Measurements from ENCODE around the gene OBSCN. TPM values are rescaled to one million over a fixed set of nuclear protein-coding genes. Genes with fewer than 3 reads are reported as not detected.

OBSCN gene
- total and polyA plus RNA-seq, 10 of the 15 experiments (the other 5 are each of a cell fraction or from before 2014, with no cell fraction given) = 0.01 to 0.36 (median 0.08) TPM; not detected in 2

GRCh38 chr1:228184152-228184551, 23.7 kb upstream of the OBSCN start:
- Histone ChIP-seq H4K20me1 (ENCODE audit: control insufficient read depth, insufficient read depth) (no peaks in the 10 kb centered on the region), H3K36me3 (ENCODE audit: control insufficient read depth in 2 of 2, insufficient read depth in 2 of 2, low read length in 1 of 2) (no peaks in the 10 kb centered on the region), H3K9me3 (replicated peaks; ENCODE audit: control insufficient read depth, insufficient read depth, low read length) (no peaks in the 10 kb centered on the region), H3K4me2 (ENCODE audit: control insufficient read depth, insufficient read depth) (no peak overlapping the region), H3K9ac (ENCODE audit: control insufficient read depth, insufficient read depth, low read length) (no peak overlapping the region), H3K27me3 (replicated peaks in 1 of 2; ENCODE audit: control insufficient read depth in 2 of 2, insufficient read depth in 2 of 2, low read length in 1 of 2) (no peaks in the 10 kb centered on the region), H3K4me1 (ENCODE audit: control insufficient read depth, insufficient read depth, low read length) (no peaks in the 10 kb centered on the region), H2AFZ (ENCODE audit: control insufficient read depth, low read depth, low read length) (no peak overlapping the region), H3K4me3 (no peak overlapping the region), H3K27ac (ENCODE audit: control insufficient read depth, insufficient read depth) (no peak overlapping the region), H3K79me2 (ENCODE audit: control insufficient read depth, insufficient read depth, low read length) (no peaks in the 10 kb centered on the region)
- intact Hi-C loops (cut with micrococcal nuclease; ENCODE audit: unreplicated experiment) (no loop called here), in situ Hi-C loops (cut with MboI) (no loop called here)
- SMC1A ChIA-PET (ENCODE audit: uncharacterized antibody, unreplicated experiment) = no interaction called here
- BruUV-seq (replicated peaks) = no TSS peak
- no peak for DNase-seq (ENCODE audit: low read depth, low spot score)
- CTCF ChIA-PET = no interaction called here
- POLR2A ChIA-PET = no interaction called here
- RAD21 ChIA-PET (ENCODE audit: unreplicated experiment) = no interaction called here
- FAIRE-seq = no peak
- ATAC-seq = no peak
- WGBS (ENCODE audit: insufficient coverage, insufficient replicate concordance, low lambda C conversion rate, missing lambda C conversion rate) = 58% methylated on average over 7 of the region's 7 CpGs
- TF ChIP-seq, protein P1, sequence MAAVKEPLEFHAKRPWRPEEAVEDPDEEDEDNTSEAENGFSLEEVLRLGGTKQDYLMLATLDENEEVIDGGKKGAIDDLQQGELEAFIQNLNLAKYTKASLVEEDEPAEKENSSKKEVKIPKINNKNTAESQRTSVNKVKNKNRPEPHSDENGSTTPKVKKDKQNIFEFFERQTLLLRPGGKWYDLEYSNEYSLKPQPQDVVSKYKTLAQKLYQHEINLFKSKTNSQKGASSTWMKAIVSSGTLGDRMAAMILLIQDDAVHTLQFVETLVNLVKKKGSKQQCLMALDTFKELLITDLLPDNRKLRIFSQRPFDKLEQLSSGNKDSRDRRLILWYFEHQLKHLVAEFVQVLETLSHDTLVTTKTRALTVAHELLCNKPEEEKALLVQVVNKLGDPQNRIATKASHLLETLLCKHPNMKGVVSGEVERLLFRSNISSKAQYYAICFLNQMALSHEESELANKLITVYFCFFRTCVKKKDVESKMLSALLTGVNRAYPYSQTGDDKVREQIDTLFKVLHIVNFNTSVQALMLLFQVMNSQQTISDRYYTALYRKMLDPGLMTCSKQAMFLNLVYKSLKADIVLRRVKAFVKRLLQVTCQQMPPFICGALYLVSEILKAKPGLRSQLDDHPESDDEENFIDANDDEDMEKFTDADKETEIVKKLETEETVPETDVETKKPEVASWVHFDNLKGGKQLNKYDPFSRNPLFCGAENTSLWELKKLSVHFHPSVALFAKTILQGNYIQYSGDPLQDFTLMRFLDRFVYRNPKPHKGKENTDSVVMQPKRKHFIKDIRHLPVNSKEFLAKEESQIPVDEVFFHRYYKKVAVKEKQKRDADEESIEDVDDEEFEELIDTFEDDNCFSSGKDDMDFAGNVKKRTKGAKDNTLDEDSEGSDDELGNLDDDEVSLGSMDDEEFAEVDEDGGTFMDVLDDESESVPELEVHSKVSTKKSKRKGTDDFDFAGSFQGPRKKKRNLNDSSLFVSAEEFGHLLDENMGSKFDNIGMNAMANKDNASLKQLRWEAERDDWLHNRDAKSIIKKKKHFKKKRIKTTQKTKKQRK (IDR thresholded peaks at IDR 0.05; ENCODE audit: low read depth, low read length) = no peak
- TF ChIP-seq TCF12 (IDR thresholded peaks at IDR 0.05; ENCODE audit: low read depth, low read length) (no peak), BRCA1 (IDR thresholded peaks at IDR 0.05; ENCODE audit: low read depth, low read length) (no peak), SMAD5 (IDR thresholded peaks at IDR 0.05; ENCODE audit: low read depth) (no peak), ETV6 (conservative IDR thresholded peaks at IDR 0.05 in 1 of 2, IDR thresholded peaks at IDR 0.05 in 1 of 2; ENCODE audit: borderline replicate concordance in 1 of 2, low read depth in 1 of 2) (no peak), BCL11A (IDR thresholded peaks at IDR 0.05; ENCODE audit: low read depth, low read length) (no peak), MEF2A (IDR thresholded peaks at IDR 0.05; ENCODE audit: insufficient read depth, low read depth, low read length) (no peak), SREBF1 (IDR thresholded peaks at IDR 0.05; ENCODE audit: low read length) (no peak)
- TF ChIP-seq, protein P2, sequence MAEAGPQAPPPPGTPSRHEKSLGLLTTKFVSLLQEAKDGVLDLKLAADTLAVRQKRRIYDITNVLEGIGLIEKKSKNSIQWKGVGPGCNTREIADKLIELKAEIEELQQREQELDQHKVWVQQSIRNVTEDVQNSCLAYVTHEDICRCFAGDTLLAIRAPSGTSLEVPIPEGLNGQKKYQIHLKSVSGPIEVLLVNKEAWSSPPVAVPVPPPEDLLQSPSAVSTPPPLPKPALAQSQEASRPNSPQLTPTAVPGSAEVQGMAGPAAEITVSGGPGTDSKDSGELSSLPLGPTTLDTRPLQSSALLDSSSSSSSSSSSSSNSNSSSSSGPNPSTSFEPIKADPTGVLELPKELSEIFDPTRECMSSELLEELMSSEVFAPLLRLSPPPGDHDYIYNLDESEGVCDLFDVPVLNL (IDR thresholded peaks at IDR 0.05; ENCODE audit: low read depth, low read length) = no peak
- TF ChIP-seq, protein P3, sequence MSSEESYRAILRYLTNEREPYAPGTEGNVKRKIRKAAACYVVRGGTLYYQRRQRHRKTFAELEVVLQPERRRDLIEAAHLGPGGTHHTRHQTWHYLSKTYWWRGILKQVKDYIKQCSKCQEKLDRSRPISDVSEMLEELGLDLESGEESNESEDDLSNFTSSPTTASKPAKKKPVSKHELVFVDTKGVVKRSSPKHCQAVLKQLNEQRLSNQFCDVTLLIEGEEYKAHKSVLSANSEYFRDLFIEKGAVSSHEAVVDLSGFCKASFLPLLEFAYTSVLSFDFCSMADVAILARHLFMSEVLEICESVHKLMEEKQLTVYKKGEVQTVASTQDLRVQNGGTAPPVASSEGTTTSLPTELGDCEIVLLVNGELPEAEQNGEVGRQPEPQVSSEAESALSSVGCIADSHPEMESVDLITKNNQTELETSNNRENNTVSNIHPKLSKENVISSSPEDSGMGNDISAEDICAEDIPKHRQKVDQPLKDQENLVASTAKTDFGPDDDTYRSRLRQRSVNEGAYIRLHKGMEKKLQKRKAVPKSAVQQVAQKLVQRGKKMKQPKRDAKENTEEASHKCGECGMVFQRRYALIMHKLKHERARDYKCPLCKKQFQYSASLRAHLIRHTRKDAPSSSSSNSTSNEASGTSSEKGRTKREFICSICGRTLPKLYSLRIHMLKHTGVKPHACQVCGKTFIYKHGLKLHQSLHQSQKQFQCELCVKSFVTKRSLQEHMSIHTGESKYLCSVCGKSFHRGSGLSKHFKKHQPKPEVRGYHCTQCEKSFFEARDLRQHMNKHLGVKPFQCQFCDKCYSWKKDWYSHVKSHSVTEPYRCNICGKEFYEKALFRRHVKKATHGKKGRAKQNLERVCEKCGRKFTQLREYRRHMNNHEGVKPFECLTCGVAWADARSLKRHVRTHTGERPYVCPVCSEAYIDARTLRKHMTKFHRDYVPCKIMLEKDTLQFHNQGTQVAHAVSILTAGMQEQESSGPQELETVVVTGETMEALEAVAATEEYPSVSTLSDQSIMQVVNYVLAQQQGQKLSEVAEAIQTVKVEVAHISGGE (CRISPR knock-in tag; IDR thresholded peaks at IDR 0.05) = no peak
- TF ChIP-seq, protein P4, sequence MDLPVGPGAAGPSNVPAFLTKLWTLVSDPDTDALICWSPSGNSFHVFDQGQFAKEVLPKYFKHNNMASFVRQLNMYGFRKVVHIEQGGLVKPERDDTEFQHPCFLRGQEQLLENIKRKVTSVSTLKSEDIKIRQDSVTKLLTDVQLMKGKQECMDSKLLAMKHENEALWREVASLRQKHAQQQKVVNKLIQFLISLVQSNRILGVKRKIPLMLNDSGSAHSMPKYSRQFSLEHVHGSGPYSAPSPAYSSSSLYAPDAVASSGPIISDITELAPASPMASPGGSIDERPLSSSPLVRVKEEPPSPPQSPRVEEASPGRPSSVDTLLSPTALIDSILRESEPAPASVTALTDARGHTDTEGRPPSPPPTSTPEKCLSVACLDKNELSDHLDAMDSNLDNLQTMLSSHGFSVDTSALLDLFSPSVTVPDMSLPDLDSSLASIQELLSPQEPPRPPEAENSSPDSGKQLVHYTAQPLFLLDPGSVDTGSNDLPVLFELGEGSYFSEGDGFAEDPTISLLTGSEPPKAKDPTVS (IDR thresholded peaks at IDR 0.05; ENCODE audit: low read depth, low read length) = no peak
